ENCODE results near the gene EHD4.

Gene EHD4

GRCh38 chr15:41981371-41982132, 9.2 kb upstream of the EHD4 start:
- in situ Hi-C loops (cut with MboI; ENCODE audit: low sequenced_read_pairs): no loop called here

DNA sequence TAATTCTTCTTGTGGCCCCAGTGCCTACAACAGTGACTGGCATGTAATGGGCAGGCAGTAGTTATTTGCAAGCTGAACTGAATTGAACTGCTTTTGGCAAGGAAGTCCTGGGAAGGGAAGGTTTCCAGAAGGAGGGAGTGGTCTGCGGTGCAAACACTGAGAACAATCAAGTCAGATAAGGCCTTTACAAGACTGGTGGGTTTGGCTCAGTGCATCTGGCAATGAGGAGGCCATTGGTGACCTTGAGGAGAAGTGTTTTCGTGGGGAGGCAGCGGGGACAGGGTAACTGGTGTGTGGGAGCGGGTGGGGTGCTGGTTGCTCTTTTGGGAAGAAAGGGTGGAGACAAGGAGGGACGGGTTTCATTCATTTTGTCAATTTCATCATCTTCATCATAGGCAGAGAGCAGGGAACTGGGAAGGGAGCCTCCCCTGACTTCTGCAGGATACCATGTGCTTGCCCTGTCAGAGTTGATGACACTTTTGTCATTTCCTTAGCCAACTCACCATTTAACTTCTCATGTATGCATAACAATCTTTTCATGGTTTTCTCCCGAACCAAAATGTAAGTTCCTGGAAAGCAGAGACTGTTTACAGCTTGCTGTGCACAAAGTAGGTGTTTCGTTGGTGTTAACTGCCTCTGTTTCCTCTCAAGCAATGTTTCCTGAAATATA, 8.4 kb upstream of the EHD4 start:
- in situ Hi-C loops (cut with MboI; ENCODE audit: low sequenced_read_pairs): no loop called here

DNA sequence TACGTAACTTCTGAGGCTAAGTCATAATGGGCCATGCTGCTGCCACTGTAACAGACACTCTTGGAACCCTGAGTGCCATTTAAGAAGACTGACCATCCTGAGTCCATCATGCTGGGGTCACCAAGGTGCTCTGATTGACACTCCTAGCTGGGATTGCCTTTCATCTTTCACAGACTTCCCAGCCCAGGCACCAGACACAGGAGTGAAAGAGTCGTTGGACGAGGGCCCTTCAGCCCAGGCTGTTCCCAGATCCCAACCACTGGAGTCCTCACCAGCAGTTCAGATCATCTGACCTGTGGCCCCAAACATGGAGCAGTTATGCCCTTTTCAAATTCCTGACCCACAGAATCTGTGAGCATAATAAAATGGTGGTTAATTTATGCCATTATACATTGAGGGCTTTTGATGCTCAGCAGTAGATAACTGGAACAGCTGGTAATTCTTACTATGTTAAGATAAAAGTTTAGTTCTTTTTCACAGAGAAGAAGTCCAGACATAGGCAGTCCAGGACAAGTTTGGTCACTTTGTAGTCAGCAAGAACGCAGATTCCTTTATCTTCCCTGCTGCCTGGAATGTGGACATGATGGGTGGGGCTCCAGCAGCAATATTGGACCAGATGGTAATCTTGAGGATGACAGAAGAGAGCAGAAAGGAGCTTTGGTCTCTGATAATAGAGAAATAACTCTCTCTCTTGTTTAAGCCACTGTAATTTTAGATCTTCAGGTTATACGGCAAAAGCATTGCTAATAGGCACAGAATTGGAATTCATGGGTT, 7.3 kb upstream of the EHD4 start:
- in situ Hi-C loops (cut with MboI; ENCODE audit: low sequenced_read_pairs): no loop called here

DNA sequence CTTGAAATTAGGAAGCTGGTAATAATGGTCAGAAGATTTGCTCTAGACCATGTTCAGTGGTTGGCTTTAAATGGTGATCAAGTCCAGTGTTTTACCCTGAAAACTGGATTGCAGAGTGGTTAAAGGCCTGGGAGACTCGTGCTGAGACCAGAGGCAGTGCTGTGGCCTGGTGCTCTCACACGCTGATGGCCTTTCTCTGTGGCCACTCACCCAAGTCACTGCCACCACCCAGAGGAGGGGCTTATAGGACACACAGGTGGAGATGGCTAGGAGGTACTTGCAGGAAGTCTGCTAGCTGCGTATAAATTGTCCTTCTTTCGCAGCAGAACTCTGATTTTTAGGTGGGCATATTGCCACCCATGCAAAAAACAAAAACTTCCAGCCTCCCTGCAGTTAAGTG, 6.2 kb upstream of the EHD4 start:
- in situ Hi-C loops (cut with MboI; ENCODE audit: low sequenced_read_pairs): no loop called here

GRCh38 chr15:41977757-41978383, 5.5 kb upstream of the EHD4 start:
- in situ Hi-C loops (cut with MboI; ENCODE audit: low sequenced_read_pairs): no loop called here

DNA sequence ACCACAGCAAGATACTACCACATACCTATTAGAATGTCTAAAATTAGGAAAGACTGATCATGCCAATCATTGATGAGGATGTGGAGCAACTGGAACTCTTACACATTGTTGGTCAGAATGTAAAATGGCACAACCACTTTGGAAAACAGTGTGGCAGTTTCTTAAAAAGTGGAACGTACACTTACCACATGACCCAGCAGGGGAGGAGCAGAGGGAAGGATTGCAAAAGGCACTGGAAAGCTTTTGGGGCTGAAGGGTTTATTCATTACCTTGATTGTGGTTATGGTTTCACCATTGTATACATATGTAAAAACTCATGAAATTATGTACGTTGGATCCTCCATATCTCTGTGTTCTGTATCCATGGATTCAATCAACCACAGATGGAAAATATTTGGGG, 3.3 kb upstream of the EHD4 start:
- in situ Hi-C loops (cut with MboI; ENCODE audit: low sequenced_read_pairs): no loop called here

DNA sequence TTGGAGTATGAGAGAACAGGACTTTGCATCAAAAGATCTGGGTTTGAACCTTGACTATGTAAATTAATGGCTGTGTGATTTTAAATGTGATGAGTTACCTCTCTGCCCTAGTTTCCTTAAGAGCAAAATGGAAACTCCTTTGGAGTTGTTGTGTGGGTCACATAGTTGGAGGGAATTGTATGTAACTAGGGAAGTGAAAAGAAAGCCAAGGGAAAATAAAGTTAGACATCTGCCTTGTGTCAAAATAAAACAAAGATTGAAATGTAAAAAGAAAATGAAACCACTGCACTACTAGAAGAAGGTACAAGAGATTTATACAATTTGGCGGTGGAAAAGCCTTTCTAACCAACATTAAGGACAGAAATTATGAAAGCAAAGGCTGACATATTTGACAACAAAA, 1.7 kb upstream of the EHD4 start:
- in situ Hi-C loops (cut with MboI; ENCODE audit: low sequenced_read_pairs): no loop called here

GRCh38 chr15:41971895-41972252, 483 bp downstream of the EHD4 start:
- in situ Hi-C loops (cut with MboI; ENCODE audit: low sequenced_read_pairs): no loop called here

GRCh38 chr15:41971089-41971894, 1.1 kb downstream of the EHD4 start:
- in situ Hi-C loops (cut with MboI; ENCODE audit: low sequenced_read_pairs): no loop called here

- in situ Hi-C loops (cut with MboI; ENCODE audit: low sequenced_read_pairs): no loop called here
Observed at GRCh38 chr15:41970456-41970855, 1.9 kb downstream of the EHD4 start.

DNA sequence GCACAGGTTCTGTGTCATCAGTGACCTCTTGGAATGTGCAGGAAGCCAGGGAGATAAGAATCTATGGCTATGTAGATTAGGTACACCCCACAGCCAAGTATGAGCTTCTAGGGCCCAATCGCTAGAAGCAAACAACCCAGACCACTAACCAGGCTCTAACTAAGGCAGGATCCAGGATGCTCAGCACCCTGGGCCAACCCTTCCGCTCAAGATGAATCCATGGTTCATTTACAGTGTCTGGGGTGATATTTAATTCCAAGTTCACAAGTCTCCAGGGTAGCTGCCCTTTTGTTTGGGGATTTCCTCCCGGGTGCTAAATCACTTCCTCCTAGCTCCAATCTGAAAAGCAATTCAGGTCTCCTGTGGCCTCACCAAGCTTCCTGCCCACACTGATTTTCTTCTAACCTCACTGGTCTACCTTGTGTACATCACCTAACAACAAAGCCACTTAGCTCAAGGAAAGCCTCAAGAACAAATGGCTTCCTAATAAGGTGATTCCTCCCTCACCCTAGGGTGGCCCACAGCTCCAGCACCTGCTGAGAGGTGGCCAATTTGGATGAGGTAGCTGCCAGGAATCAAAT, 2.4 kb downstream of the EHD4 start:
- in situ Hi-C loops (cut with MboI; ENCODE audit: low sequenced_read_pairs): no loop called here

DNA sequence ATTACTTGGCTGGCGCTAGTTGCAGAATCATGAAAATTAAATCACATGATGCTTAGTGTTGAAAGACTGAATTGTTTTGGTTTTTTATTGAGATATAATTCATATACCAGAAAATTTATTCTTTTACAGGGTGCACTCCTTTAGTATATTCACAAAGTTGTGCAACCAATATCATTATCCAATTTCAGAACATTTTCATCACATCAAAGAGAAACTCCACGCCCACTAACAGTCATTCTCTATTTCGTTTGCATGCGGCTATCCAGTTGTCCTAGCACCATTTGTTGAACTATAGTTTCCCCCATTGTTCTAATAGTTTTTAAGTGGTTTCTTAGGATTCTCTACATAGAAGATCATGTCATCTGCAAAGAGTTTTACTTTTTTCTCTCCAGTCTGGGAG, 3.7 kb downstream of the EHD4 start:
- in situ Hi-C loops (cut with MboI; ENCODE audit: low sequenced_read_pairs): no loop called here

DNA sequence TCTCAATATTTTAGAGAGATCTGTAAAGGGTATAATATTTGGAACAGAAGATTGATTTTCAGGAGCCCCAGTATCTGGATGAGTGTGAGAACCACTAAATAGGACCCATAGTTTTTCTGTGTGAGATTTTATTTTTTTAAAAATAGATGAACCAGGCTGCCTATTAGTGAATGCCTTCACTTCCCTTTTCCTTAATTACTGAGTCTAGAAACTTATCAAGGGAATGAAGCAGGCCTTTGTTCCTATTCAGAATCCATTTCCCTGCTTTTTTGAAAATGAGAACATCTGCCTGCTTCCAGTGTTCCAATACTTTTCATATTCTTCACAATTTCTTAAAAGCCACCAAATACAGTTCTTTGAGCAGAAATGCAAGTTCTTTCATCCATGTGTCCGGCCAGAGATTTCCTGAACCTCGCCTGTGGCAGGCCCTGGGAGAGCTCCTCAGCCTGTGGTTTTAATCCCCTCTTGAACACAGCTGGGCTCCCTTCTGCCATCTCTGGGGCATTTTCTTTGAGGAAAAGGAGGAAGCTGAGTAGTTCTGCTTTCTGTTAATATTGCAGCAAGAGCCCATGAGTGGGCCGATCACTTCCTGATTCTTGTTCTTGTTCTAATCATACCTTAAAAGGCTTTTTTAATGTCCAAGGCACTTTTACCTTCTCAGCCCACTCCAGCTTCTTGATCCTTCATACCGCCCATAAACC, 4.7 kb downstream of the EHD4 start:
- in situ Hi-C loops (cut with MboI; ENCODE audit: low sequenced_read_pairs): no loop called here

DNA sequence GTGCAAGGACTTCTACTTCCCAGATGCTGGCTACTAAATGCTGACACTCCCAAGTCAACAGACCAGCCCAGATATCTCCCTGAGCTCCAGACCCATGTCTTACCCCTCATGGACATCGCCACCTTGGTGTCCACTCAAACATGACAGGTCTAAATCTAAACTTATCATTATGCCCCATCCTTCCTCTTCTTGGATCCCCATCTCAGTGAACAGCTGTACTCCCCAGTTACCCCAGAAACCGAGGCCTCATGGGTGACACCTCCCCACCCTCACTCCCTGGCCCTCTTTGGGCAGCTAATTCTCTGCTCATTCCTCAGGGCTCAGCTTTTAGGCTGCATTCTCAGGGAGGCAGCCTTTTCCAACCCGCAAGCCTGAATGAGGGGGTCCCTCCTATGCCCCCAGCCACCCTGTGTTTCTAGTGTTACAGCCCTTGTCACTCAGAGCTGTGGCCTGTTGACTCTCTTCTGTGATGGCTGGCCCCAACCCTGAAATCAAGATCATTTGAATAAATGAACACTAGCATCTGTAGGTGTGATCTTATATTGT, 5.4 kb downstream of the EHD4 start:
- in situ Hi-C loops (cut with MboI; ENCODE audit: low sequenced_read_pairs): no loop called here

- in situ Hi-C loops (cut with MboI; ENCODE audit: low sequenced_read_pairs): no loop called here
Observed at GRCh38 chr15:41966414-41966812, 5.9 kb downstream of the EHD4 start.

- in situ Hi-C loops (cut with MboI; ENCODE audit: low sequenced_read_pairs): no loop called here
Observed at GRCh38 chr15:41965441-41966413, 6.6 kb downstream of the EHD4 start.

DNA sequence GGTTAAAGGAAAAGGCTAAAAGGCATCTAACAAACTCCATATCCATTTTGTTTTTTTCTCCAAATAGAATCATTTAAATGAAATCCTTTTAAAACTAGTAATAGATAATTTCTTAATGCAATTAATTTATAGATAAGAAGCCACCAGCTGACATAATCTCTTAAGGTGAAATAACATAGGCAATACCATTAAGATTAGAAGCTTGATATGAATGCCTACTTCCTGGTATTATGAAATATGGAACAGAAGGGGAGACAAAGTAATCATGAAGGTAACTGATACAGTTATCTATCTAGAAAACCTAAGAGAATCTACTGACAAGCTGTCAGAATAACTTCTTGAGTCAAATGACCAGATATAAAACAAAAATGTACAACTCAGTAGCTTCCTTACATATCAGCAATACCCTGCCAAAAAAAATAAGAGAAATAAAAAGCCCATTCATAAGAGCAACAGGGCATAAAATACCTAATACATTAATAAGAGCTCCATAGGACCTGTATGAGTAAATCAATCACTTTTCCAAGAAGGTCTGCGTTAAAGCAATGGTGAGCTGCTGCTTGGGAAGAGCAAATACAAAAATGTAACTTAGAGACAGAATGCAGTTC, 10.7 kb downstream of the EHD4 start:
- in situ Hi-C loops (cut with MboI; ENCODE audit: low sequenced_read_pairs): no loop called here

DNA sequence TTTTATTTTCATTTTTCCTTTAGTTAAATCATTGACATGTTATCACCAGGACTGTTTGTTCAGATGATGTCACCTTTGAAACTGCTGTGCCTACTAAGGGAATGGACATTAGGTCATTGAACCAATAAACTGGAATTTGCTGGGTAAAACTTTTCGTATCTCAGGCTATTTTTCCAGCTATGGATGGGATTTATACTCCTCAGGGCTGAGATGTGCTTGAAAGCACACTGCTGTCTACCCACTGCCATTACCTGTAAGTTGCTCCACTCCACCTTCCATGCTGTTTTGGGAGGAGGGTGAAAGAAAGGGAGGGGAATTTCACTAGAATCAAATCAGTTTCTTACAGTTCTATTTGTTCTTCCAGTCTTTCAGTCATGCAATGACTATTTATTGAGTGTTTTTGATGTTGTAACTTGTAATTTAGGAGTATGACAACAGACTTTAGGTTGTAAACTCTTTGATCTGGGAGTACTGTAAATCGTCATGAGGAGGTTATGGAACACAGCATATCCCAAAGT, 11.3 kb downstream of the EHD4 start:
- in situ Hi-C loops (cut with MboI; ENCODE audit: low sequenced_read_pairs): no loop called here

Data from HL-60/S4 treated with retinoic acid at 250 ng/mL for 4 days and 3 days (cell line).